Stimulated activated CD4-positive, alpha-beta T cell treated with anti-CD3 and anti-CD28 coated beads, Interleukin-2, amount 100 ng/mL, for 48 hours (primary cell): ENCODE measurements around the gene SMAD4.
"Not testable (repeated sequence)": the region's sequence is repeated elsewhere in the genome, so short reads cannot be mapped to it uniquely, and the experiment has no call there.

ENCODE experiments used
- DNase-seq, 2 donors: peaks; one replicate each; pipeline ENCODE4 v3.0.0-alpha.2; 2020

SMAD4 gene

DNA sequence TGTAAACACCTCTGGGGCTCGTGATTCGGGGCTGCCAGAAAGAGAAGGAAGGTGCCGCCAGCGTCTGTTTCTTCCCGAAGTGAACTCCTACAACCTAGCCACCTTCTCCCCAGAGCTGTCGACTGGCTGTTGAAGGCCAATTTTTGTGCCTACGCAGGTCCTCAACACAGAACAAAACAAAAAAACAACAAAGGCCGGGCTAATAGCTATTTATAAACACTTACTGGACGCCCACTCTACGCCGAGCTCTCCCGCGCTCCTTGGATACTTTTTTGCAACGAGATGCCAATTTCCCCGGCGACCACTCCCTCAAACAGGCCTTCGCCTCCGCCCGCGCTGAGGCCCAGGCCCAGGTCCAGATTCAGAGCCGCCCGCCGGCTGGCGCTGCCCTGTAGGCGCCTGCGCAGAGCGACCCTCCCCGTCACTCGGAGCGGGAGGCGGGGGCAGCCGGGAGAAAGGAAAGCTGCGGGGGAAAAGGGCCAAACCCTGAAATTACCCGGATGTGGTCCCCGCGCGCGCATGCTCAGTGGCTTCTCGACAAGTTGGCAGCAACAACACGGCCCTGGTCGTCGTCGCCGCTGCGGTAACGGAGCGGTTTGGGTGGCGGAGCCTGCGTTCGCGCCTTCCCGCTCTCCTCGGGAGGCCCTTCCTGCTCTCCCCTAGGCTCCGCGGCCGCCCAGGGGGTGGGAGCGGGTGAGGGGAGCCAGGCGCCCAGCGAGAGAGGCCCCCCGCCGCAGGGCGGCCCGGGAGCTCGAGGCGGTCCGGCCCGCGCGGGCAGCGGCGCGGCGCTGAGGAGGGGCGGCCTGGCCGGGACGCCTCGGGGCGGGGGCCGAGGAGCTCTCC is at the start of gene SMAD4:
Gene SMAD4, plus strand, starts transcription at position 520 of the 843 bp plus-strand sequence. CDS start 16,834 bp downstream, outside the sequence.
- DNase-seq = peak; percentile 98

DNA sequence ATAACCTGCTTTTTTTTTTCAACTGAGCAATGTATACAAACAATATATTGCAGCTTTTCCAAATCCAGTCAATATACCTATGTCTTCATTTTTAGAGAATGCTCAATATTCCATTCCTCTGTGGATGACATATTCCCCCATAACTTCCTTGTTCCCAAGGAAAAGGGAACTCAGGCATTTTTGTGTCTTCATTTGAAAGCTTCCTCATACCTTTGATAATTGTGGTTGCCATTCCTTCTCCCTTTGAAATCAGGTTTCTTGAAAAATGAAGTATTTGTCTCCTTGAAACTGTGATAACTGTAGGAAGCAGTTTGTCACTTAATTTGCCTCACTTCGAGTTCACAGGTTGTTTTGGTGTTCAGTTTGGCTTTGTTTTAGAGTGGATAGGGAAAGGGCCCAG is 48.6 kb upstream of the SMAD4 start:
- no peak for DNase-seq

DNA sequence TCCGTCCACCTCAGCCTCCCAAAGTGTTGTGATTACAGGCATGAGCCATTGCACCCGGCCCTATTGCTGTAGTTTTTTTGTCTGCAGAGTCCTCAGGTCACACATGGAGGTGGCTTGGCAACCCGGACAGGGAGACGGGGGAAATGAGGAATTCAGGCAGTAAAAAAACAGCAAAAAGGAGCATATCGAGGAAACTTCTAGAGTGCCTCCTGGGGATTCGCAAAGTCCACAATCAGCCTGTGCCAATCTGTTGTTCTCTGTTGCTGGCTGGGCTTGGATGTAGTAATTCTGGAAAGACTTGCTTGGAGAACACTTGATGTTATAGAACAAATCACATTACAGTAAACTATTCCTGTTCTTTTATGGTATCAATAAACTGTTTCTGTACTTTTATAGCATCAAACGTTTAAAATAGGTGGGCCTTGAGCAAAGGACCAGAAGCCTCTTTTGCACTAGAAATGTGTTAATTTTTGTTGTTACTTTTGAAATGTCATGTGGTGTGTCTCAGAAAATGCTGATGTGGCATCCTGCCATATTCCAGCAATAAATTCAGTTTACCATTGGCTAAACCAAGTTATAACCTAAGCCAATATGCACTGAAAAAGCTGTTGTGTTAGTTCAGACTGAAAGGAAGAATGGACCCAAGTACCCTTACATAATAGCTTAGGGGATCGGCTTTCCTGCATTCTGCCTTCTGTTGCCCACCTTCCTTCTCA is 47.8 kb upstream of the SMAD4 start:
- DNase-seq = no peak

DNA sequence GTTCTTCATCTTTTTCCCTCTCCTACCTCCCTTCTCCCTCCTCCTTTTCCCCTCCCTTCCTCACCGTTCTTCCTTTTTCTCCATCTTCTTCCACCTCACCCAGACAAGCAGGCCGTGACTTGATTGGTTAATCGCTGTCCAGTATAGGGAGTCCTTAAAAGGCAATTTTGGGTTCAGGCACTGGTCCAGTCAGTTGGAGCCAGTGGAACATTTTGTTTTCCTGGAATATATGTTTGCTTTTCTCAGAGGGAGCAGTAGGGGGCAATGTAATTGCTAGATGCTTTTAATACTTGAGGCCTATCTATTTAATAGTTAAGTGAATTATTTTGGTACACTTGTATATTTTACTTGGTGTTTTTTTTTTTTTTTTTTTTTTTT is 47.2 kb upstream of the SMAD4 start:
- no peak for DNase-seq

DNA sequence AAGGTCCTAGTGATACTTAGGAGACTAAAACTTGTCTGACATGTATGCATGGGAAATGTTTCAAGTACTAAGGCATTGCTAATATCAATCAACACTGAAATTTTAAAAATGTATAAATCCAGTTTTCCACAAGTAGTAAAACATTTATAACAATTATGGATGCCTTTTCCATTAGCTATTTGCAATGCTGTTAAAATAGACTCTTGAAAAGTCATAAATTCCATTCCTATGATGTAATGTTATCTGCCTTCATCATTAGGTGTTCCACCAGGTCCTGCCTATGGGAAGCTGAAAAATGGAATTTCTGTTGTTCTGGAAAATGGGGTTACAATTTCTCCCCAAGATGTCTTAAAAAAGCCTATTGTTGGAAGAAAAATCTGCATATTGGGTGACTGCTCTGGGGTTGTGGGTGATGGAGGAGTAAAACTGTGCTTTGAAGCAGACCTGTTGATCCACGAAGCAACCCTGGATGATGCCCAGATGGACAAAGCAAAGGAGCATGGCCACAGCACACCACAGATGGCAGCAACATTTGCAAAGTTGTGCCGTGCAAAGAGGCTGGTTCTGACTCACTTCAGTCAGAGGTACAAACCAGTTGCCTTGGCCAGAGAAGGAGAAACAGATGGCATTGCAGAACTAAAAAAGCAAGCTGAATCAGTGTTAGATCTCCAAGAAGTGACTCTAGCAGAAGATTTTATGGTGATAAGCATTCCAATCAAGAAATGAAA is 43.5 kb upstream of the SMAD4 start:
- no peak for DNase-seq

DNA sequence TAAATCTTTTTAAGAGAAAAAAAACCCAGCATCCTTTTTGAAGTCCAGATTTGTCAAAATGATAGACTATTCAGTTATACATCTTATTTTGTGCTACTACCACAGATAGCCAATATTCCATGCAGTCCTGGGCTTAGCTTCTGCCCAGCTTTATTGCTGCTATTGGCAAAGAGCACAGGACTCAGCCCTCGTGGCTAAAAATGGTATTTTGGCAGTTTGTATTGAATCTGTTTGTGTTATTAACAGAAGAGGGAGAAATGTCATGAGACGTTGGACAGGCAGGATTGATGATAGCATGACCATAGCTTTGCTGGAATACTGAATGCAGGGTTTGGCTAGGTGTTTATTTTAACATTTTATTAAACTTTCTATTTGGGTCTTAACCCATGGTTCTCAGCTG is 42.8 kb upstream of the SMAD4 start:
- no peak for DNase-seq

DNA sequence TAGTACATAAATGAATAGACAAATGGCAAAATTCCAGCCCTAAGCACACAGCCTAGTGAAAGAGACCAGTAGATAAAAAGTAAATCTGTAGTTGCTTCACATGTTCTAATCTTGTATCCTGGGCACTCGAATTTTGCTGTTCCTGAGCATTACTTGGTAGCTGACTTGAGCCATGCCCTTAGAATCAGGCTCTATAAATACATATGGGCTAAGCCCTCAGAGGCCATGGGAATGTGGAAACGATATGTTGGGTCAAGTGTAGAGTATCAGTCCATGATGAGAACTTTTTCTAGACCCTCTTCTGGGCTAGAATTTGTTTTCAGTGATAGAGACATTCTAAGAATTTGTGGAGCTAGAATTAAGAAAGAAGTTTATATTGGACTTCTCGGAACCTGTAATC is 40.3 kb upstream of the SMAD4 start:
- DNase-seq = no peak

DNA sequence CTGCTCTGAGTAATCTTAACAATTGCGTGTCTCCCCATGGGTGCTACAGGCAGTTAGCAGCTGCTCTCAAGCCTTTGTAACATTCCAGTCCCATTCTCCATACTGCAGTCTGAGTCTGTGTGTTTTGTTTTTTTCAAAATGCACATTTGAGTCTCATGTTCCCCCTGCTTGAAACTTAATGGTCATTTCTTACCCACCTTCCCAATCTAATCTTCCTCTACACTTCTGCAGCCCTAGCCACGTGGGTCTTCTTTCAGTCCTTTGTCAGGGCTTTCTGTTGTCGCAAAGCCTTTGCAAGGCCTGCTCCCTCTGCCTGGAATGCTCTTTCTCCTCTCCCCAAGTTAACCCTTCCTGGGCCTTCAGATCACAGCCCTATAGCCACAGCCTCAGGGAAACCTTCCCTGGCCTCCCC is 37.7 kb upstream of the SMAD4 start:
- DNase-seq = no peak

DNA sequence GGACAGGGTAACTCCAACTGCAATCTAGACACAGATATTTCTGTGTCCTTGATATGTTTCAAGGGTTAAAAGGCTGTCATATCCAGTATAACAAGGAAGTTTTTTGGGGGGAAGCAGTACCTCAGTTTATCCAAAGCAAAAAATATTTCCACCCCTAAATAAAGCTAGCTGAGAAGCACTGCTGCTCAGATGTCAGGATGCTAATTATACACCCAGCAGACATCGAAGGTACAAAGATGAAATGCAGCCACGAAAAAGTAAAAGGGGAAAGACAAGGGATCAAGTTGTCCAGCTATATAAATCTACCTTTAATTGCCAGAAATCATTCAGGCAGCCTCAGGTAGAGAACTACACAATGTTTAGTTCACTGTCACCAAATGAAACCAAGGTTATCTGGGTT is 36.0 kb upstream of the SMAD4 start:
- DNase-seq = no peak

DNA sequence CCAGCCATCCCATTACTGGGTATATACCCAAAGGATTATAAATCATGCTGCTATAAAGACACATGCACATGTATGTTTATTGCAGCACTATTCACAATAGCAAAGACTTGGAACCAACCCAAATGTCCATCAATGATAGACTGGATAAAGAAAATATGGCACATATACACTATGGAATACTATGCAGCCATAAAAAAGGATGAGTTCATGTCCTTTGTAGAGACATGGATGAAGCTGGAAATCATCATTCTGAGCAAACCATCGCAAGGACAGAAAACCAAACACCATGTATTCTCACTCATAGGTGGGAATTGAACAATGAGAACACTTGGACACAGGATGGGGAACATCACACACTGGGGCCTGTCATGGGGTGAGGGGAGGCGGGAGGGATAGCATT is 26.8 kb upstream of the SMAD4 start:
- DNase-seq = not testable (repeated sequence)

DNA sequence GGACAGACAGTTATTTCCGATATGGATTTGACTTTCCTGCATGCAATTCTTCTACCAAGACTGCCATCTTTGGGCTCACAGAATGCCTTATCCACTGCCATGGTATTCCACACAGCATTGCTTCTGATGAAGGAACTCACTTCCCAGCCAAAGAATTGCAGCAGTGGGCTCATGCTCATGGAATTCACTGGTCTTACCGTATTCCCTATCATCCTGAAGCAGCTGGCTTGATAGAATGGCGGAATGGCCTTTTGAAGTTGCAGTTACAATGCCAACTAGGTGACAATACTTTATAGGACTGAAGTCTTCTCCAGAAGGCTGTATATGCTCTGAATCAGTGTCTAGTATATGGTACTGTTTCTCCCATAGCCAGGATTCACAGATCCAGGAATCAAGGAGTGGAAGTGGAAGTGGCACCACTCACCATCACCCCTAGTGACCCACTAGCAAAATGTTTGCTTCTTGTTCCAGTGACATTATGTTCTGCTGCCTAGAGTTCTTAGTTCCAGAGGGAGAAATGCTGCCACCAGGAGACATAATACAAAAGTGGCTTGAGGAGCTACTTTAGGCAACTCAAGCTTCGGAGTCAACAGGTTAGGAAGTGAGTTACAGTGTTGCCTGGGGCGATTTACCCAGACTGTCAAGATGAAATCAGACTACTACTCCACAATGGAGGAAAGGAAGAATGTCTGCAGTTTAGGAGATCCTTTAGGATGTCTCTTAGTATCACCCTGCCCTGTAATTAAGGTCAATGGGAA is 23.8 kb upstream of the SMAD4 start:
- no peak for DNase-seq

DNA sequence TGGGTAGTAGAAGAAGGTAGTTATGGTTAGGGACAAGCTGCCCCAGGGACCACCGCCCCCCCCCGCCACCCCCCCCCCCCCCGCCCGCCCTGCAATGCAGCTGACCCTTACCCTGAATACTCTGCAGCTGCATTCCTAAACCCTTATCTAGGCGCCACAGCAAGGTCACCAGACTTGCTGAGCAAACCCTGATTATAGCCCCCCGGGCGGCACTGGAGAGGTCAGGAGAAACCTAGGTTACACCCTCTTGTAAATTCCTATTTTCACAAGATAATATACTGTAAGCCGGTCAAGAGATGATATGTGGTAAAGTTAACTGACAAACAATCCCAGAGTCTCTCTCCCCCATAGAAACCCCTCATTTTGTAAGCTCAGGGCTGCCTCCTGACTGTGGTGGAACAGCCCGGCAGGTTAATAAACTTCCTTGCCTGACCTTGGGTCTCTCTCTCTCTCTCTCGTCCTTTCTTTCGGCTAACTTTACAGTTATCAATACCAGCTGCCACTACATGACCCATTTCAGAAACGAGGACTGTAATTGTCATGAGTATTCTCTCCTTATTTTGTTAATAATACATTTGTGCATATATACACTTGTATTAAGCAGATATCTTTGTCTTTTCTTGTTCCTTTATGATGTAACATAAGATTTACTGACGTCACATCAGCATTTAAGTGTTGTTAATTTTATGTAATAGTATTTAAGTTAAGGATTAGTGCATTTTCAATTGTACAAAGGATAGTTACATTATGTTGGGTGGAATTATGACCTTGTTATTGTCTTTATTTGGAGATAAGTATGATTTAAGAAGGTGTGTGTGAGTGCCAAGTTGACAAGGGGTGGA is 22.8 kb upstream of the SMAD4 start:
- DNase-seq = no peak

DNA sequence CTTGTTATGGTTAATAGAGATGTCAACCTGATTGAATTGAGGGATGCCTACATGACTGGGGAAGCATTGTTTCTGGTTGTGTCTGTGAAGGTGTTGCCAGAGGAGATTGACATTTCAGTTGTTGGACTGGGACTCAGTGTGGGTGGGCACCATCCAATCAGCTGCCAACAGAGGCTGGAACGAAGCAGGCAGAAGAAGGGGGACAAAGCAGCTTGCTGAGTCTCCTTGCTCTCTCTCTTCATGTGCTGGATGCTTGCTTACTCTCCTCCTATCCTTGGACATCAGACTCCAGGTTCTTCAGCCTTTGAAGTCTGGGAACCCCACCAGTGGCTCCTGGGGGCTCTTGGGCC is 22.2 kb upstream of the SMAD4 start:
- no peak for DNase-seq

DNA sequence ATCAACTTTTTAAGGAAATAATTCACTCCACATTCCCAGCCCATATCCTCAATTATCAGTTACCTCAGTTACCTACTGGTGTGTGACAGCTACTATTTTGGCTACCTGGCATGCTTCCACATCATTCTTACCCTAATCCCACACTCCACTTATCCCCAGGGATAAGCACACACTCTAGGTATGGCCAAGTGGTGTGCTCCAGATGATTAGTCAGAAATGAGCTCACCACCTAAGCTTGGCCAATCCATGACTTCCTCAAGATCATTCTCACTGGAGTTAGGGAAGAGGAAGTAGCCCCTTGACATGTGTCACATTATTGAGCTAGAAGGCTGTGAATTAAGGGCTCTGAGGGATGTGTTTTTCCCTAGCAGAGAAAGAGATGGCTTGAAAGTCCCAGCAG is 20.9 kb upstream of the SMAD4 start:
- no peak for DNase-seq

DNA sequence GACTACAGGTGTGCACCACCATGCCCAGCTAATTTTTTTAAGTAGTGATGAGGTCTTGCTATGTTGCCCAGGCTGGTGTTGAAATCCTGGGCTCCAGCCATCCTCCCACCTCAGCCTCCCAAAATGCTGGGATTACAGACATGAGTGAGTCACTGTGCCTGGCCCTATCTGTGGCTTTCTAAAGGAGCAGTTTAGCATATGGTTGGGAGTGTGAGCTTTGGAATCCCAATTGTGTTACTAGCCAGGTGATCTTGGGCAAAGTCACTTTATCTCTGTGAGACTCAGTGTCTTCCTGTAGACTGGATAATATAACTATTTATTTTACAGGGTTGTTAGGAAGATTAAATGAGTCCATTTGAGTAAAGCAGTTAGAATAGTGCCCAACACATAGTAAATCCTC is 19.8 kb upstream of the SMAD4 start:
- no peak for DNase-seq

DNA sequence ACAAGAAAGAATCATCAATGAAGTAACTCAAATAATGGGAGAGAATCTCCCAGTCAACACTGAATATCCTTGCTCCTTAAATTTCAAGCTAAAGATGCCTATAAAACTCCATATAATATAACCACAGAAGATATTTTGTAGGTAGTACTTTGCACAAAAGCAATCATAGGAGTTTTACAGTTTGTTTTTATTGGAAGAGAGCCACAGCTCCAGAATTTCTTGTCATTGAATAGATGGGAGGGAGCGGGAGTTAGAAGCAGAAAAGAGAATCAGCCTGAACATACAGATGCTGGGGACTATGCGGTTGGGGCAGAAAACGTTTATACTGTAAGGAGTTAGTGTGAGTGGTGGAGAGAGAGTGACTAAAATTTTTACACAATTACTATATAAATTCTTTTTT is 18.3 kb upstream of the SMAD4 start:
- no peak for DNase-seq

DNA sequence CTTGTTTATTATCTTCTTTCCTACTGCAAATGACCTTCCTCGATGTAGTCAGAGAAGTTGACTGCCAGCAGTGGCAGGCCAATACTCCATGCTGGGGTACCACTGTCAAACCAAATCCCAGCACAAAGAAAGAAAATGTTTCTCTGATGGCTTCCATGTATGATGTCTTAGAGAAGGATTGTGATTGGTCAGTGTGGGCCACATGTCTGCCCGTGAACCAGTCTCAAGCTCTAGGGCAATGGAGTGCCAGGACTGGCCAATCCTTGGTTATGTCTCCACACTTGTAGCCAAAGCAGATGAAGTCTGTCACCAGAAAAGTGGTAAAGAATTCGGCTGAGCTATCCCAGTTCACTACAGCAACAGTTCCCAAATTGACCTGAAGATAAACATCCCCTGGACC is 17.6 kb upstream of the SMAD4 start:
- DNase-seq = no peak

DNA sequence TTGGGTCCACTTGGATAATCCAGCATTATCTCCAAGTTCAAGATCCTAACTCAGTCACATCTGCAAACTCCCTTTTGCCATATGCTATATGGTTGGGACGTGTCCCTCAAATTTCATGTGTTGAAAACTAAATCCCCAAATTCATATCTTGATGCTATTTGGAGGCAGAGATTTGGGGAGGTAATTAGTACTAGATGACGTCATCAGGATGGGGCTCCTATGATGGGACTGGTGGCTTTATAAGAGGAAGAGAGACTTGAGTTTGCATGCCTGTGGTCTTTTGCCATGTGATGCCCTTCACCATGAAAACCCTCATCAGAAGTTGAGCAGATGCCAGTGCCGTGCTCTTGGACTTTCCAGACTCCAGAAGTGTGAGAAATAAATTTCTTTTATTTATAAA is 16.8 kb upstream of the SMAD4 start:
- DNase-seq = no peak

DNA sequence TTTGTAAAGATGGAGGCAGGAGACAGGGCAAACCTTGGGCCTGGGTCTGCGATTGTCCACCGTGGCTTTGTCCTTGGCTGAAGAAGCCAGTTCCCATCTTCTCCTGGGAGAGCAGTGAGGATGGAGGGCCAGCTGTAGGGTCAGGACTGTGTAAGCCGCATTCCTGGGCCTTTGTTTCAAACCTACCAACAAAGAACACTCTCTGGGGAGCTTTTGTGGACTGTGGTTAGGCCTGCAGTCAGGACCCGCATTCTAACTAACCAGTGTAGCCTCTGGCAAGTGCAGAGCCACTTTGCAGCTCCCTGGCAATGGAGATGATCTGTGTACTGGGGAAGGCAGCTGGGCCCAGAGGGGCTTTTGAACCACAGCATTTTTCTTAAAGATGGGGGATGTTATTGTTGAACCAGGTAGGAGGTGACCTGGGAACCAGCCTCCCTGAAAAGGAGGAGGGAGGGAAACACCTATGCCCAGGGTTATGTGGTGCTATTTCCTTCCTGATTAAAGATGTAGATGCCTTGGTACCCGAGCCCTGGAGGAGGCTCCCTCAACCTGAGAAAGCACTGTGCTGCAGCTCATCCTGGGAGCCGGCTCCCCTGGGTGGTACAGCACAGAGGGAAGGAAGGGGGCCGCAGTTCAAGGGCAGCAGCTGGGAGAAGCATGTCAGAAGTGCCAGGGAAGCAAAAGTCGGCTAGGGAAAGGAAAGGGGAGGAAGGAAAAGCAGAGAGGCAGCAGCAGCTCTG is 12.7 kb upstream of the SMAD4 start:
- no peak for DNase-seq

DNA sequence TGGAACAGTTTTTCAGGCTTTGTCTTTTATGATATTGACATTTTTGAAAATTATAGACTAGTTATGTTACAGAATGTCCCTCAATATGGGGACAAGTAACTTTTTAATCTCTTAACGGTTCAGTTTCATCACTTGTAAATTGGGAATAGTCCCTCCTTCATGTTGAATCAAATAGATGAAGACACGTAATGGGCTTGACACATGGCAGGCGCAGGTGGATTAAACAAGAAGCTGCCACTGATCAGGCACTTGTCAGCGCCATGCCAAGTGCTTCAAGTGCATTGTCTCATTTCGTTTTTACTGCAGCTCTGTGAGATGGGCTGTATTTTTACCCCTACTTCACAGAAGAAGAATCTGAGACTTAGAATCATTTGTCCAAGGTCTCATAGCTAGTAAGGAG is 9.5 kb upstream of the SMAD4 start:
- DNase-seq = no peak

DNA sequence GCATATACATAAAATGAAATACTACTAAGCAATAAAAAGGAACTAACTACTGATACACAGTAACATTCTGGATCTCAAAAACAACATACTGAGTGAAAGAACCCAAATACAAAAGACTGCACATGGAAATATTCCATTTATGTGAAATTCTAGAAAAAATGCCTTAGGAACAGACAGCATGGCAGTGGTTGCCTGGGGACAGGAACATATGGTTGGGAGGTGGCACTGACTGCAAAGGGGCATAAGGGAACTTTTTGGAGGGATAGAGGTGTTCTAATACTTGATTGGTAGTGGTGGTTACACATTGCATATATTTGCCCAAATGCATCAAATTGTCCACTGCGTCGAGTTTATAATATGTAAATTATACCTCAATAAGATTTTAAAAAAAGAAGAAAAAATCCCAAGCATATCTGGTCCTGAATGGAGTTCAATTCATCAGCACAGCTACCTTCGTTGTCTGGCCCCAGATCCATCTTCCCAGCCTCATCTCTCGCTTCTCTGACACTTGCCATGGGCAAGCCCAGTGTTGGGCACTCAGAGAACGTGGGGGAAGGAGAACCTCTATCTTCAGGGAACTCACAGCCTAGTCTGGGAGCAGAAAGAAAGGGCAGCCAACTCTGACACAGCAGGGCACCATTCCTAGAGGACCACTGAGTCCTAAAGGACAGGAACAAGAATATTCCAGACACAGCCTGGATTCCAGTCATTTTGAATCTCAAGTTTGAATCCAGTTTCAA is 8.6 kb upstream of the SMAD4 start:
- DNase-seq = no peak
